Memory B cell (primary cell): ENCODE data around the gene TLCD1.

Experiments used
- ATAC-seq: fragments of 150-1000 bp; cut with Tn5 transposase; 2 replicates; pipeline ENCODE4 v1.10.0; 2021; ENCODE audit warnings: low read depth, mild to moderate bottlenecking, moderate library complexity
- DNase-seq, 2 donors: peaks; one replicate each; pipeline ENCODE4 v3.0.0; 2022; ENCODE audit warnings: low spot score in 2 of 2
- H3K27ac Mint-ChIP-seq: one replicate; pipeline ENCODE4 v1.8.0; 2022; ENCODE audit warnings: mild to moderate bottlenecking, moderate library complexity, mixed read lengths
- H3K27me3 Mint-ChIP-seq: one replicate; pipeline ENCODE4 v1.8.0; 2022; ENCODE audit warnings: mixed read lengths
- H3K36me3 Mint-ChIP-seq: one replicate; pipeline ENCODE4 v1.8.0; 2022; ENCODE audit warnings: mild to moderate bottlenecking, mixed read lengths
- H3K4me1 Mint-ChIP-seq: one replicate; pipeline ENCODE4 v1.8.0; 2022; ENCODE audit warnings: mixed read lengths
- H3K4me3 Mint-ChIP-seq: one replicate; pipeline ENCODE4 v1.8.0; 2022; ENCODE audit warnings: mild to moderate bottlenecking, moderate library complexity, mixed read lengths
- H3K9me3 Mint-ChIP-seq: one replicate; pipeline ENCODE4 v1.8.0; 2022; ENCODE audit warnings: mixed read lengths

Gene TLCD1

GRCh38 chr17:28717578-28718332, 8.3 kb downstream of the TLCD1 start, which contains the start of gene RAB34:
Gene RAB34, minus strand, starts transcription at chr17:28717868. Its CDS starts 602 bp downstream, at chr17:28717266.
- Mint-ChIP-seq H3K36me3 (peaks cover 13% of the 10 kb centered on the region), H3K4me3 (peak within 1 kb of the TSS; percentile 83), H3K27ac (peak within 1 kb of the TSS; percentile 93), H3K4me1 (peaks cover 26% of the 10 kb centered on the region), H3K9me3 (no peaks in the 10 kb centered on the region), H3K27me3 (peaks cover 2% of the 10 kb centered on the region)
- DNase-seq (peak; percentile 17 to 42), ATAC-seq (peak; percentile 5)

- ATAC-seq (no peak), DNase-seq (no peak)
- H3K9me3 Mint-ChIP-seq = no peaks in the 10 kb centered on the region
- peaks cover 2% of the 10 kb centered on the region for H3K27me3 Mint-ChIP-seq
- H3K36me3 Mint-ChIP-seq = peaks cover 11% of the 10 kb centered on the region
- H3K4me1 Mint-ChIP-seq = peaks cover 27% of the 10 kb centered on the region
- no peak overlapping the region for H3K27ac Mint-ChIP-seq
- H3K4me3 Mint-ChIP-seq = peak overlapping the region; percentile 68
Measured at GRCh38 chr17:28716740-28717577, 9.1 kb downstream of the TLCD1 start.

GRCh38 chr17:28715217-28715616, 10.8 kb downstream of the TLCD1 start:
- Mint-ChIP-seq H3K4me1 (peaks cover 28% of the 10 kb centered on the region), H3K27me3 (peaks cover 2% of the 10 kb centered on the region), H3K27ac (no peak overlapping the region), H3K9me3 (no peaks in the 10 kb centered on the region), H3K36me3 (peaks cover 3% of the 10 kb centered on the region), H3K4me3 (no peak overlapping the region)
- DNase-seq = no peak
- ATAC-seq = no peak

GRCh38 chr17:28714281-28714680, 11.8 kb downstream of the TLCD1 start:
- no peak for DNase-seq
- Mint-ChIP-seq H3K27ac (no peak overlapping the region), H3K4me1 (peaks cover 22% of the 10 kb centered on the region), H3K36me3 (no peaks in the 10 kb centered on the region), H3K27me3 (peaks cover 2% of the 10 kb centered on the region), H3K4me3 (no peak overlapping the region), H3K9me3 (no peaks in the 10 kb centered on the region)
- no peak for ATAC-seq

GRCh38 chr17:28712705-28713415, 13.2 kb downstream of the TLCD1 start:
- Mint-ChIP-seq H3K4me1 (peaks cover 12% of the 10 kb centered on the region), H3K9me3 (no peaks in the 10 kb centered on the region), H3K4me3 (peak overlapping the region; percentile 94), H3K27ac (peak overlapping the region; percentile 95), H3K36me3 (no peaks in the 10 kb centered on the region), H3K27me3 (peaks cover 2% of the 10 kb centered on the region)
- no peak for ATAC-seq
- DNase-seq = no peak

GRCh38 chr17:28712032-28712704, 13.9 kb downstream of the TLCD1 start:
- Mint-ChIP-seq H3K4me1 (peaks cover 10% of the 10 kb centered on the region), H3K27ac (peak overlapping the region; percentile 95), H3K36me3 (no peaks in the 10 kb centered on the region), H3K9me3 (no peaks in the 10 kb centered on the region), H3K4me3 (peak overlapping the region; percentile 94), H3K27me3 (peaks cover 2% of the 10 kb centered on the region)
- peak; percentile 49 for ATAC-seq
- DNase-seq = peak; percentile 57 to 59

GRCh38 chr17:28711723-28712031, 14.4 kb downstream of the TLCD1 start, which contains the start of gene PROCA1:
Gene PROCA1, minus strand, starts transcription at chr17:28711888. Its CDS starts 228 bp downstream, at chr17:28711660.
- H3K27me3 Mint-ChIP-seq = peaks cover 2% of the 10 kb centered on the region
- H3K4me1 Mint-ChIP-seq = peaks cover 10% of the 10 kb centered on the region
- H3K4me3 Mint-ChIP-seq = peak within 1 kb of the TSS; percentile 94
- DNase-seq (peak in 1 of 2 donors; percentile 30), ATAC-seq (peak; percentile 46)
- H3K9me3 Mint-ChIP-seq = no peaks in the 10 kb centered on the region
- H3K27ac Mint-ChIP-seq = peak within 1 kb of the TSS; percentile 95
- no peaks in the 10 kb centered on the region for H3K36me3 Mint-ChIP-seq

- peak overlapping the region; percentile 94 for H3K4me3 Mint-ChIP-seq
- H3K36me3 Mint-ChIP-seq = no peaks in the 10 kb centered on the region
- DNase-seq (peak; percentile 84 to 91), ATAC-seq (peak; percentile 85)
- H3K4me1 Mint-ChIP-seq = peaks cover 10% of the 10 kb centered on the region
- H3K9me3 Mint-ChIP-seq = no peaks in the 10 kb centered on the region
- H3K27ac Mint-ChIP-seq = peak overlapping the region; percentile 95
- H3K27me3 Mint-ChIP-seq = peaks cover 2% of the 10 kb centered on the region
Measured at GRCh38 chr17:28710861-28711722, 14.9 kb downstream of the TLCD1 start.

- DNase-seq = no peak
- Mint-ChIP-seq H3K36me3 (peaks cover 11% of the 10 kb centered on the region), H3K4me3 (no peak overlapping the region), H3K27ac (peak overlapping the region; percentile 54), H3K9me3 (no peaks in the 10 kb centered on the region), H3K27me3 (no peaks in the 10 kb centered on the region), H3K4me1 (peaks cover 7% of the 10 kb centered on the region)
- no peak for ATAC-seq
Measured at GRCh38 chr17:28707339-28707720, 18.7 kb downstream of the TLCD1 start.

GRCh38 chr17:28706471-28707338, 19.3 kb downstream of the TLCD1 start:
- Mint-ChIP-seq H3K4me1 (peaks cover 6% of the 10 kb centered on the region), H3K27ac (peak overlapping the region; percentile 62), H3K4me3 (no peak overlapping the region), H3K36me3 (peaks cover 14% of the 10 kb centered on the region), H3K9me3 (no peaks in the 10 kb centered on the region), H3K27me3 (no peaks in the 10 kb centered on the region)
- DNase-seq = no peak
- no peak for ATAC-seq

- DNase-seq (no peak), ATAC-seq (no peak)
- Mint-ChIP-seq H3K36me3 (peaks cover 19% of the 10 kb centered on the region), H3K27me3 (no peaks in the 10 kb centered on the region), H3K9me3 (no peaks in the 10 kb centered on the region), H3K4me3 (no peak overlapping the region), H3K4me1 (peaks cover 4% of the 10 kb centered on the region), H3K27ac (peak overlapping the region; percentile 62)
Measured at GRCh38 chr17:28705728-28706334, 20.2 kb downstream of the TLCD1 start.
